MCF 10A (cell line): Measurements from ENCODE around the gene FBXO46. TPM values are rescaled to one million over a fixed set of nuclear protein-coding genes. Genes with fewer than 3 reads are reported as not detected.

Source experiments
- BruUV-seq: library from RNA; stranded (reverse); fragments of 400-500 nt; replicated peaks from 2 replicates; lab custom pipeline; 2021; lab: Mats Ljungman, UMichigan
- CTCF ChIA-PET: fragments of 300-600 bp; sonication (Branson Sonifier 250); formaldehyde crosslinking; extraction: SDS; loops from one replicate; lab custom pipeline; 2021; ENCODE audit warnings: antibody characterized with exemption, inconsistent platforms; lab: Yijun Ruan, JAX
- POLR2A ChIA-PET: fragments of 300-600, 350-650 bp; sonication (Branson Sonifier 250); formaldehyde crosslinking; extraction: SDS; loops from one replicate; lab custom pipeline; 2020; ENCODE audit warnings: antibody characterized with exemption, inconsistent platforms; lab: Yijun Ruan, JAX
- DNase-seq: peaks from one replicate; pipeline ENCODE4 v3.0.0-alpha.2; 2018; ENCODE audit not compliant: unreplicated experiment
- H3K27ac Mint-ChIP-seq: one replicate; pipeline ENCODE4 v1.8.0; 2022; ENCODE audit warnings: mild to moderate bottlenecking, low read depth, mixed read lengths; ENCODE audit not compliant: unreplicated experiment
- H3K27me3 Mint-ChIP-seq: one replicate; pipeline ENCODE4 v1.8.0; 2022; ENCODE audit warnings: mixed read lengths; ENCODE audit not compliant: insufficient read depth, unreplicated experiment
- H3K36me3 Mint-ChIP-seq: one replicate; pipeline ENCODE4 v1.8.0; 2022; ENCODE audit warnings: mild to moderate bottlenecking, moderate library complexity, mixed read lengths; ENCODE audit not compliant: insufficient read depth, unreplicated experiment
- H3K4me1 Mint-ChIP-seq: one replicate; pipeline ENCODE4 v1.8.0; 2022; ENCODE audit warnings: mixed read lengths; ENCODE audit not compliant: insufficient read depth, unreplicated experiment
- H3K4me3 Mint-ChIP-seq: one replicate; pipeline ENCODE4 v1.8.0; 2022; ENCODE audit warnings: mild to moderate bottlenecking, moderate library complexity, mixed read lengths; ENCODE audit not compliant: unreplicated experiment
- H3K9me3 Mint-ChIP-seq: one replicate; pipeline ENCODE4 v1.8.0; 2022; ENCODE audit warnings: mixed read lengths; ENCODE audit not compliant: unreplicated experiment
- intact Hi-C: fragments of 100-400 bp; cut with micrococcal nuclease; formaldehyde crosslinking; loops from 2 replicates; pipeline ENCODE4 v1.14.1; 2022
- total RNA-seq: library from RNA; stranded (reverse); gene quantifications from 2 replicates; pipeline ENCODE4 v1.2.3, GENCODE V29; 2022
- TF ChIP-seq, protein P1 (sequence below): fragments of 200-600 bp; IDR thresholded peaks from one replicate; pipeline ENCODE4 v1.8.0; 2022; ENCODE audit warnings: antibody characterized with exemption, mild to moderate bottlenecking; ENCODE audit not compliant: unreplicated experiment

The FBXO46 gene
- total RNA-seq, 1 experiment from 2014 or later, result 15.0 TPM

GRCh38 chr19:45715139-45715538 is 15.6 kb downstream of the FBXO46 start:
- H3K4me3 Mint-ChIP-seq, result no peak overlapping the region
- TF ChIP-seq, protein P1, sequence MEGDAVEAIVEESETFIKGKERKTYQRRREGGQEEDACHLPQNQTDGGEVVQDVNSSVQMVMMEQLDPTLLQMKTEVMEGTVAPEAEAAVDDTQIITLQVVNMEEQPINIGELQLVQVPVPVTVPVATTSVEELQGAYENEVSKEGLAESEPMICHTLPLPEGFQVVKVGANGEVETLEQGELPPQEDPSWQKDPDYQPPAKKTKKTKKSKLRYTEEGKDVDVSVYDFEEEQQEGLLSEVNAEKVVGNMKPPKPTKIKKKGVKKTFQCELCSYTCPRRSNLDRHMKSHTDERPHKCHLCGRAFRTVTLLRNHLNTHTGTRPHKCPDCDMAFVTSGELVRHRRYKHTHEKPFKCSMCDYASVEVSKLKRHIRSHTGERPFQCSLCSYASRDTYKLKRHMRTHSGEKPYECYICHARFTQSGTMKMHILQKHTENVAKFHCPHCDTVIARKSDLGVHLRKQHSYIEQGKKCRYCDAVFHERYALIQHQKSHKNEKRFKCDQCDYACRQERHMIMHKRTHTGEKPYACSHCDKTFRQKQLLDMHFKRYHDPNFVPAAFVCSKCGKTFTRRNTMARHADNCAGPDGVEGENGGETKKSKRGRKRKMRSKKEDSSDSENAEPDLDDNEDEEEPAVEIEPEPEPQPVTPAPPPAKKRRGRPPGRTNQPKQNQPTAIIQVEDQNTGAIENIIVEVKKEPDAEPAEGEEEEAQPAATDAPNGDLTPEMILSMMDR, result no peak
- peaks cover 23% of the 10 kb centered on the region for H3K4me1 Mint-ChIP-seq
- DNase-seq, result no peak
- ChIA-PET POLR2A (interaction anchor here (1.6 to 6.7 kb wide), 3 partner anchors 10 to 53 kb away, joined by 6 to 152 read pairs (median 108); partner anchors contain the start of genes QPCTL, SIX5 and SNRPD2), CTCF (interaction anchor here (0.5 to 3.6 kb wide), 4 partner anchors 9 to 288 kb away, joined by 3 to 19 read pairs (median 4); partner anchors contain the start of genes QPCTL and SNRPD2)
- no peaks in the 10 kb centered on the region for H3K27me3 Mint-ChIP-seq
- H3K9me3 Mint-ChIP-seq, result no peaks in the 10 kb centered on the region
- no TSS peak for BruUV-seq
- peaks cover 30% of the 10 kb centered on the region for H3K36me3 Mint-ChIP-seq
- no peak overlapping the region for H3K27ac Mint-ChIP-seq
- intact Hi-C loops, result no loop called here

GRCh38 chr19:45713141-45713540 is 17.6 kb downstream of the FBXO46 start:
- no TSS peak for BruUV-seq
- H3K9me3 Mint-ChIP-seq, result no peaks in the 10 kb centered on the region
- CTCF ChIA-PET, result interaction anchor here (1.0 to 1.3 kb wide), 2 partner anchors 19 to 21 kb away, joined by 4 to 5 read pairs; partner anchors contain the start of genes QPCTL and SNRPD2
- H3K27me3 Mint-ChIP-seq, result no peaks in the 10 kb centered on the region
- H3K4me1 Mint-ChIP-seq, result peaks cover 16% of the 10 kb centered on the region
- POLR2A ChIA-PET, result interaction anchor here (1.1 to 6.7 kb wide), 3 partner anchors 18 to 55 kb away, joined by 3 to 152 read pairs (median 108); partner anchors contain the start of genes QPCTL, SIX5 and SNRPD2
- H3K4me3 Mint-ChIP-seq, result no peak overlapping the region
- TF ChIP-seq, protein P1, result no peak
- peaks cover 29% of the 10 kb centered on the region for H3K36me3 Mint-ChIP-seq
- intact Hi-C loops, result no loop called here
- no peak overlapping the region for H3K27ac Mint-ChIP-seq
- no peak for DNase-seq

DNA sequence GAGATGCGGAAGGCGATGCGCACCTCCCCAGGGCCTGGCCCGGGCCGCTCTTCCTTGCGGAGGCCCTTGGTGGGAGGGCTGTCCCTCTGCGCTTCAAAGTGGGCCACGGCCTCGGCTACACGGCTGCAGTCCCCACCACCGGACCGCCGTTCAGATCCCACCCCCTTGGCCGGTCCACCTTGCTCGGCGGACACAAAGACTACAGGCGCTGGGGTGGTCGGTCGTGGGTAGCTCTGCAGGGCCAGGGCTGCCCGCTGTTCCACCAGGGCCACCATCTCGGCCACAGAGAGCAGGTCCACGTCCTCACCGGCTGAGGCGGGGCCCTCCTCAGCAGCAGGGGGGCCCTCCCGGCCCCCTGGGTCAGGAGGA is 18.0 kb downstream of the FBXO46 start:
- no peak for DNase-seq
- TF ChIP-seq, protein P1, result no peak
- no TSS peak for BruUV-seq
- H3K27me3 Mint-ChIP-seq, result no peaks in the 10 kb centered on the region
- intact Hi-C loops, result no loop called here
- H3K4me3 Mint-ChIP-seq, result no peak overlapping the region
- CTCF ChIA-PET, result interaction anchor here (1.3 kb wide), 1 partner anchor 20 kb away, joined by 4 read pairs; the partner anchor contains the start of genes QPCTL and SNRPD2
- peaks cover 15% of the 10 kb centered on the region for H3K4me1 Mint-ChIP-seq
- H3K9me3 Mint-ChIP-seq, result no peaks in the 10 kb centered on the region
- H3K36me3 Mint-ChIP-seq, result peaks cover 29% of the 10 kb centered on the region
- POLR2A ChIA-PET, result interaction anchor here (1.1 kb wide), 1 partner anchor 18 kb away, joined by 3 read pairs; no protein-coding TSS in a partner anchor
- no peak overlapping the region for H3K27ac Mint-ChIP-seq

- Mint-ChIP-seq H3K4me1 (peaks cover 15% of the 10 kb centered on the region), H3K36me3 (peaks cover 29% of the 10 kb centered on the region), H3K4me3 (no peak overlapping the region), H3K27ac (no peak overlapping the region), H3K27me3 (no peaks in the 10 kb centered on the region), H3K9me3 (no peaks in the 10 kb centered on the region)
- POLR2A ChIA-PET, result no interaction called here
- BruUV-seq, result no TSS peak
- DNase-seq, result no peak
- TF ChIP-seq, protein P1, result no peak
- intact Hi-C loops, result no loop called here
- CTCF ChIA-PET, result interaction anchor here (1.3 to 5.9 kb wide), 2 partner anchors 19 to 20 kb away, joined by 4 to 42 read pairs; partner anchors contain the start of genes QPCTL and SNRPD2
These were observed 18.6 kb downstream of the FBXO46 start for GRCh38 chr19:45711851-45712698.
